Cortex of kidney (tissue), 1 donor: ENCODE measurements around the gene RAD51B.

ENCODE experiments used
- DNase-seq: peaks from one replicate; lab custom pipeline; 2025; lab: John Stamatoyannopoulos, UW

The RAD51B gene

DNA sequence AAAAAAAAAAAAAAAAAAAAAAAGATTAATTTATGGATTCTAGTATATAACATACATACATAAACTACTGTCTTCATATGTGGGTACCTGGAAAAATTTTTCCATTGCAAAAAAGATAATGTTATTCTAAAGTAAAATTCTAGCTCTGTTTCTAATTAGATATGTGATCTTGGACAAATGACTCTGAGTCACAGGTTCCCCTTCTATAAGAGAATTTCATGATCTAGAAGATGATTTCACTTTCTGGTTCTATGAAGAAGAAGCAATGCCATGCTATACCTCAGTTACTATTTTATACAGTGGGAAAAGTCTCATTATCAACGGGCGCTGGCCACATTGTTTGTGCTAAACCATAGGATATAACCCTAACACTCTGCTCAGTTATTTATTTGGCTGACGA, 622.0 kb downstream of the RAD51B start:
- no peak for DNase-seq

DNA sequence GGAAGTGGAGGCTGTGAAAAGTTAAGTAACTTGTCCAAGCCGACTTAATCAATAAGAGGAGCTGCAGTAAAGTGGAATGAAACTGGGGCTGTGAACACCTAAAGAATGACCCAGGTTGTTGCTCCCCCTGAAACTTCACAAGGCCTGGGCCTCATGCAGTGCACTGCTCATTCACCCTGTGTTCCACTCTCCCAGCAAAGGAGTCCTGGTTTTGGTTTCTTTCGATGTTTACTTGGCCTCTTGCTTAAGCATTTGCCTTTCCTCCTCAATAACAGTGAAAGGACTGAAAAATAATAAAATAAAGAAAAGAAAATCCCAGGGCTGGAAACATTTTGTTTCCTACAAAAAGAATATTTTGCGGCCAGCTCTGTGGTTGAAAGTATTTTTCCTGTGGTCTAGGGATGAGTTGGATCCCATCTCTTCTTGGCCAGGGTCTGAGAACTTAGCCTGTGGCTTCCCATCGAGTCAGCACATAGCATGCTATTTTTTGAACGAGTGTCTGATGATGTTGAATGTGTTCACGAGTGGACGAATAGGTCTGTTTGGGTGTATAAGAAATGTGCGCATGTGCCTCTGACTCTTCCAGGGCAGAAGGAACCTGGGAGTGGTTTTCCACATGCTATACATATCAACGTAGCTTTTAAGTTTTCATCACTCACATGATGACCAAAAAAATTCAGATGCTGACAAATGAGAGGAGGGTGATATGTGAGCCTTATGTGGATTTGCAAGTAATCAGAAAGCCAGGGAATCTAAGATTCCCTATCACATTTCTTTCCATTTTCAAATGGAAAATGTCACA, 623.5 kb downstream of the RAD51B start:
- DNase-seq: no peak

DNA sequence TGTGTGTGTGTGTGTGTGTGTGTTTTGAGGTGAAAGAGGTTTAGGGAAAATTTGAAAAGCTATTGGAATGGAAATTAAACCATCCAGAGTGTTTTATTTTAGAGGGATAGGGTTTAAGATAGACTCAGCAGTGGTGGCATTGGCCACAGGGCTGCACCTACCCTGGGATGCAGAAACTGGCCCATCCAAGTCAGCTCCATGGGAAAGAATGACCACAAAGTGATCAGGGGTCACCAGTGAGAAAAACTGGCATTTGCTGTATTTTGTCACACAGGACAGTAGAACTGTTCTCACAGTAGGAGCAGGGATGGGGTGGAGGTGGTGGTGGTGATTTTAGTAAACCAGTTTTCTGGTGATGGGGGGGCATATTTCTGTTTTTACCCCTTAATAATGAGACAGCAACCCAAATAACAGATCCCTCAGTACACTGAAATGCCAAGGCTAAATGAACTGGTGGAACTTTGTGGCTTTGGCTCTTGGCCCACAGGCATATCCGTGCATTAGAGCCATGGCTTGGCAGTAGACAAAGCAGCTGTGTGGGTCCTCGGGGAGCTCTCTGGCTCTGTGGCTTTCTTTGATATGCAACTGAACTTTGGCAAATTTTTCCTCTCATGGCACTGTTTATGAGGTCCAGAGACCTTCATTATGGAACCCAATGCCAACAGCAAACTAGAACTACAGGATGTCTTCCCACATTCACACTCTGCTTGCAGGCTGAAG, 625.0 kb downstream of the RAD51B start:
- no peak for DNase-seq

DNA sequence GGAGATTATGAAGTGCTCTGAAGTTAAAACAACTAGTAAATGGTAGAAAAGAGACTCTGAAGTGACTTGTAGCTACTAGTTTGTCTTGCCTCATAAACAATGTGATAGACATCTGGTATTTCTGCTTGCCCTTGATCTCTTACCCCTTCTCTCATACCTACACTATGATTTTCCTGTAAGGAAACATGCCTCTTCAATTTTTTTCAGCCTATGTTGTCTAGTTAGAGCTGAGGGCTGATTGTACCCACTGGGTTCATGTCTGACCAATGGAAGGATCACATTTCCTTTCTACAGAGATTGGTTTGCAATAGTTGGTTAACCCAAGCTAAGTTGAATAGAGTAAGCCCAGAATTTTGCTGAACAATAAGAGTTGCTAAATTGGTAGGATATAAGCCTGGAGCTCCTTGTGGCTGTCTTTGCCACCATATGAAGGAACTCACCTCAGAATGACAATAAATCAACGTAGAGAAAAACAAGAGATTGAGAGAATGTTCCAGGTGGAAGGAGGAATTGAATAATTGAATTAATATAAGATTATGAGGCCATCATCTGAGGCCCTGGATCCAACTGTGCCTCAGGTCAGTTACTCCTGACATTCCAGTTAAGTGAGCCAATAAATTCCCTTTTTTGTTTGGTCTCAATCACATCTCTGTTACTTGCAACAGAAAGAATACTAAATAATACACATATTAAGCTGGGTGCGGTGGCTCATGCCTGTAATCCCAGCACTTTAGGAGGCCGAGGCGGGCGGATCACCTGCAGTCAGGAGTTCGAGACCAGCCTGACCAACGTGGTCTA, 626.9 kb downstream of the RAD51B start:
- DNase-seq: no peak

DNA sequence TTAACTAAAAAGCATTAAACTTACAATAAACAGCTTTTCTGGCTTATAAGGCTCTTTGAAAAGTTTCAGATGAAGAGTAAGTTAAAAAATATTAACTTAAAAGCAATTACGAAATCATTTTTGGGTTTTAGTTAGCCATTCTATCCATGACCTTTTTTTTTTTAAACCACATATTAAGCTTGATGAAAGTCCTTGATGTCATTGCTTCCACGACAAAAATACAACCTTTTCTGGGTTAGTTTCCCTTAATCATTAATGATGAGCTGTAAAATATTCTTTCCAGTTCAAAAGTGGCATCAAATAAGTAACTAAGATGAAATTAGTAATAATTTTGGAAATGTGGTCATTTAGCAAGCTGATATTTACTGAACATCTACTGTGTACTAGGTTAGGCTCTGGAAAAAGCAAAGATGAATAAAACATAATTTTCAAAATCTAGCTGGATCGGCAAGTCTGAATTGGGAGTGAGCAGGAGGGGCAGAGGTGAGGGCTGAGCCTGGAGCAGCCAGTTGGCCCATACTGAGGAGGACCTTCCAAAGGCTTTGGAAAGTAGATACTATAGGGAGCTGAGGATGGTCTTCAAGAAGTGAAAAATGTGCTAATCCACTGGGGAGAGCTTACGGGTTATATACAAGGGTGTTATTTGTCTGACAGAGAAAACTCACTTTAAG, 628.1 kb downstream of the RAD51B start:
- no peak for DNase-seq

DNA sequence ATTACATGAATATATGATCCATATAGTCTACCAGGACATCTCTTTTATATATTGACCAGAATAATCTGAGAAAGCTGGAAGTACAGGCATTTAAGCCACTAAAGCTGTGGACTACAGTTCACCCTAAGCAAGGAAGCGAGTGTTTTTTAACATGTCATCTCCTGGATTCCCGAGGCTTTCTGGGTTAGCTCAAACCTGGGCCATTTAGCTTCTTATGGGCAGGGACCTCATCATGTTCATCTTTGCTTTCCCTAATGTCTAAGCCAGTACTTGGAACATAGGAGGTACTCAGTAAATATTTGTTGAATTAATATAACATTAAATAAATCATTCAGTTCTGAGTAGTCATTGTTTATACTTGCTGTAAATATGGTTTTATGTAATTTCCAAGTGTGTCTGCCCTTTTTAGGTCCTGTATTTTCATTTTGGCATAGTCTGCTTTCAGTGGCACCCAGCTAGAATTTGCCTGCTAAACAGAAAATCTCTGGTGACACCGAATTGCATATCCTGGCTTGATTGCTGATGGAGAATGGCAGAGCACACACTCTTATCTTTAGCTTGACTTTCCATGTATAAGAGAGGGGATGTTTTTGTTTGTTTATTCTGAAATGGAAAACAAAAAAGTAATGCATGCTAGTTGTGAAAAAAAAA, 628.8 kb downstream of the RAD51B start:
- DNase-seq: no peak

DNA sequence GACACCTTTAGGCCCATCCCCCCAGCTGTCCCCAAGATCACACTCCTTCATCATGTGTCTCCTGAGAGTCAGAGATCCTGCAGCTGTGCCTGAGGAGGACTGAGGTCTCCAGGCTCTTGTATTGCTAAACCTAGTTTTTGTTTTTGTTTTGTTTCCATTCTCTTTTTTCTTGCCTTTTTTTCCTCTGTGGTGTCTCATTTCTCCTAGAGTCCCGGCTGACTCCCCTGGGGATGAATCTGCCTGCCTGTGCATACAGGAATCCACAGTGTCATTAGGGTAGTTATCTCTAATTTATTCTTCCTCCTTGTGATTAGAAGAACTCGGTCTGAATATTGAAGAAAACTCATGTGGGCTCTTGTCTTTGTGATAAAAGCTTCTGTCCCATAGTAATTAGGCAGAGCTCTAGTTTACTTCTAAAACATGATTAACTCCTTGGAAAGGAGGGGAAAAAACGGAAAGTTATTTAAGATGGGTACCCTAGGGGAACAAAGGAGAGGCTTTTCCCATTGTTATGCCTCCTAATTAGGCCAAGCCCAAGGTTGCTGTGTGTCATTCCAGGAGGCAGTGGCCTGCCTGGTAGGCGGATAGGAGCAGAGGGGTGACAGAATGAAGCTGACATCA, 630.1 kb downstream of the RAD51B start:
- no peak for DNase-seq

DNA sequence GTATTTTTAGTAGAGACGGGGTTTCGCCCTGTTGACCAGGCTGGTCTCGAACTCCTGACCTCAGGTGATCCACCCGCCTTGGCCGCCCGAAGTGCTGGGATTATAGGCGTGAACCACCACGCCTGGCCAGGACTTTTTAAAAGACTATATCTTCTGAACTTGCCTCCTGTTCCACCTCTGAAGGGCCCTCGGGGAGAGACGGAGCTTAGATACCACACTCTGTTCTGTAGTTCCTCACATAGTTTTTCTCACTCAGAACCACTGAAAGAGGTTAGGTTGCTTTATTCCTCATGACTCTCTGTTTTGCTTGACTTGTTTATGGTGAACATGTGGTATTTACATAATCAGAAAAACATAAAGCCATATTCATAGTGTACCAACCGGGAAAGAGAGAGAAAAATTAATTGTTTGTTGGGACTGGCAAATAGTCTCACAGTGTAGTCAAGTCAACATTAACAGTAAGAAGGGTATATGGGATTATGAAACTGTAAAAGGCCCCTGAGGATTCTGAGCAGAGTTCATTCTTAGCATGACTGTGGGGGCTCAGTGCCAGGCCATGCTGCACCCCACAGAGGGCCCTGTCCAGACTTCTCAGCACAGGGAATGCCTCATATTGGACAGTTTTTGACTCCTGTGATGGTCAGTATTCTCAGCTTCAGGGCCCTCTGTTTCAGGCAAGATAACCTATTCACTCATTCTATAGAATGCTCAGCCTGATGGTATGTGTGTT, 631.0 kb downstream of the RAD51B start:
- no peak for DNase-seq

DNA sequence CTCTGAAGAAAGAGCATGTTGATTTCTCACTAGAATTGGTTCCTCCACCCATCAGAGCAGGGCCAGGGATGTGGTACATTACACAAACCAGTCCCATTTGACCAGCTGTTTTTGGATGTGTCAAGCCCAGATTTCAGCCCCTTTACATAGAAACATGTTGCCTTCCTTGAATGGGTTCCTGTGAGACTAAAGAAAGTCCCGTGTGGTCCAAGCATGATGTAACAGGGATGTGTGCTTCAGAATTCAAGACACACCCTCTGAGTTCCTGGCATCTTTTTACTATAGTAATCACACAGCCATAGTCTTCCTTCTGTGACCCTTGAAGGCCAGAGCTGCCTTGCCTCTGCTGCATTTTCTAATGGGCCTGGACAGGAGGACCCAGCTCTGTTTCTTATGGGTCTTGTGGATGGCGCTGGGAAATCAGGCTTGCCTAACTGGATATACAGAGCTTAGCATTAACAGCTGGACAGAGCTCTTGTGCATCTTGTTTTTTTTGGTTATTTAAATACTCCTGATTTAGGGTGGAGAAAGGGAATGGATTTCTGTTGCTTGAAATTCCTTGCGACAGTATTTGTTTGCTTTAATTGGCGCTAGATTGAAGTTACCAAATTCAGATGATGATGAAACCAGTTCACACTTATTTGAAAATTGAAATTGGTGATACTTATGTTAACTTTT, 632.3 kb downstream of the RAD51B start:
- DNase-seq: no peak

DNA sequence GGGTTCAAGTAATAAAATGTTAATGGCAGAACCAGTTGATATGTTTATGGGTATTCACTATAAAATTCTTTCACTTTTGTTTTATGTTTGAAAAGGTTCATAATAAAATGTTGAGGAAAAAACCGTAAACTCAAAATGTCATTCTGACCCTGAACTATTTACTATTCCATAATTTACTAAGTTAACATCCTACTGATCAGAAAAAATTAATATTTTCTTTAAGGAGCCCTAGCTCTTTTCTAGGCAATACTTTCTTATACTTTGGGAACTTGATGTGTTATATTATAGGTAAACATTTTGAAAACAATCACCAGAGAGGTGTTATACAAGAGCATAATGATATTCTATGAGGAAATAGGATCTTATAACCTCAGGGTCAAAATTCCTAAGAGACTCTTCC, 638.7 kb downstream of the RAD51B start:
- DNase-seq: no peak

DNA sequence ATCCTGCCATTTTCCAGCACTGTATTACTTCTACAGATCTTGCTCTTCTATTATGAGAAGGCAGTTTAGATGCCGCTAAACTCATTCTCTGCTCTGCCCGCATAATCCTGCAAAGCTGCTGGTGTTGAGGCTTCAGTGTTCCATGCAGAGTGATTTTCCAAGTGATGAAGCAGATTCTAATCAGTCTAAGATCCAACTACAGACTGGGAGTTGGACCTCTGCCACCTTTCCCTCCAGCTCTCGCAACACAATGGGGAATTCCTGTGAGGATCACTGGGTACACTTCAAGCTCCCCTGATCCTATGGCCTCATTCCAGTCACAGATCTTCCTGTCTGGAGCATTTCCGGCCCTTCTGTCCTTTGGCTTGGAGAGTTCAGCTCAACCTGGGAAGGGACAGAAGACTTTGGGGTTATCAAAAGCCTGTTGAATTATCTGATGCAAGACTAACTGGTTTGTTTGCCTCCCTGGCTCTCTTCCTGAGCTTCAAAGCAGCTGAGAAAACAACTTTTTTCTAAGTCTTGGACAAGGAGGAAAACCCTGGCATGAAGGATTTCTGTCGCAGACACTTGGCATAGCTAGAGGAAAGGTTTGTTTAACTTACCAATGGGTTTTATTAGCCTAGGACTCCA, 639.4 kb downstream of the RAD51B start:
- DNase-seq: no peak

DNA sequence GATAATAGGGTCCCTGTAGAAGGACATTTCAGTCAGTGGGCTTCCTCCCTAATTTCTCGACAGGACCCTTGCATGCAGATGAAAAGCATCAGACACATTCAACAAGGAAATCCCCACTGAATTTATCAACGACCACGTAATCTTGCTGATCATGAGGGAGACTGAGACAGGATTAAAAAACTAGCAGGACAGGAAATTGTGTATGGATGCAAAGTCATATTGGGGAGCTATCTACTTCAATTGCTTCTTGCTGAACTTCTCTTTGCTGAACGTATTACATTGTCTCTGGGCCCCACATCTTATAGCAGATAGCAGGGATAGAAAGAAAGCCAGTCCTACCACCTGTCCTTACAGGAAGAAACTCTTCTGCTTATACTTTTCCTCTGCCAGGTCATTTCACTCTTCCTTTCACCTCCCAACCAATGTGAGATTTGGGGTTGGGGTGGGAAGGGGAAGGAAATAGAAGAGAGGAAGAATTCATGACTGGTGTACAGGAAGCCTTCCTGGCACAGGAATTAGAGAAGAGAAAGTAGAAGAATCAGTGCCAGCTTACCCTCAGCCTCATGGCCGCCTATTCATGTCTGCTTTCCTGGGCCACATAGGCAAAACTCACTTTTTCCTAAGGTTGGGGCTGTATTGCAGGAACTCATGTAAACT, 640.0 kb downstream of the RAD51B start:
- no peak for DNase-seq

DNA sequence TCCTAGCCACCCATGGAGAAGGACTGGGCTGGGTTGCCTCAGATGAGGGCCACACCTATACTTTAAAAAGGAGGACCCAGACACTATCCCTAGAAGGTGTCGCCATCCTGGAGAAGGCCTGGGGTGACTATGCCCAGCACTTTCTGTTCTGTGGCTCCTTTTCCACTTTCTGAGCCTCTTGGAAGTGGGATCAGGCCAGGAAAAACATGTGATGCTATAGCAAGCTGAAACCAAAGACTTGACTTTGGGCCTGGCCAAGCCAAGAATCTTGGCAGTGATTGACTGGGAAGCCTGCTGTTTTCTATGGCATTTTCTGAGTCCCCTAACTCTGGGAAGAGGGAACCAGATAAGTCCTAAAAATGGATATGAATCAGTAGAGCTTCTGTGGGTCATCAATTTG, 641.0 kb downstream of the RAD51B start:
- no peak for DNase-seq

DNA sequence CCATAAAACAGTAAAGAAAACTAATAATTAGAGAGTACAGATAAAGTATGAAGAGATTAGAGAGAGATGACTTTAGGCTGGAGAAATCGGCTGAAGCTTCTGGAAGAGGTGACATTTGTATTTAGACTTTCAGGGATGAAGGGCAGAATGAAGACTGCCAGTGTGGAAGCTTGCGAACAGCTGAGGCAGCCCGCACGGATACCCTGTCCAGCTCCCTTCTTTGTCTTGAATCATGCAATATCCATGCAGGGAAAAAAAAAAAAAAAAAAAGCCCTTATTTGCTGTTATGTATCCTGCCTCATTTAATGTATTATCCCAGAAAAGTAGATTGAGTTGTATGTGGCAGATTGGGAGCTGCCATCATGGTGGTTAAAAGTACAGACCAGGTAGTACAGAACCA, 641.5 kb downstream of the RAD51B start:
- DNase-seq: no peak

DNA sequence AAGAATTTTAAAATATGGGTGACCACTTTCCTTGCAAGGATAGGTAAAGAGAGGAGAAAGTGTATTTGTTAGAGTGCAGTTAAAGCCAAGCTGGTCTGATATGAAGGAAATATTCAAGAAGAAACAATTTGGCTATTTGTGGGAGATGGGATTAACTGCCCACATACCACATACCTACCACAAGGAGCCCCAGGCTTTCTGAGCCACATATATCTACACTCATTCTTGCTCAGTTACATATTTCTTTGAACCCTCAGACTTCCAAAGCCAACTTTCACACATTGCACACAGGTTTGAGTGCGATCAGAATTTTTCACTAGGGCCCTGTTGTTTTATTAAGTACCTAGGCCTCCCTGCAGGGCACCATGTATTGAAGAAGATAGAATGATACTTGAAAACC, 643.1 kb downstream of the RAD51B start:
- DNase-seq: no peak

DNA sequence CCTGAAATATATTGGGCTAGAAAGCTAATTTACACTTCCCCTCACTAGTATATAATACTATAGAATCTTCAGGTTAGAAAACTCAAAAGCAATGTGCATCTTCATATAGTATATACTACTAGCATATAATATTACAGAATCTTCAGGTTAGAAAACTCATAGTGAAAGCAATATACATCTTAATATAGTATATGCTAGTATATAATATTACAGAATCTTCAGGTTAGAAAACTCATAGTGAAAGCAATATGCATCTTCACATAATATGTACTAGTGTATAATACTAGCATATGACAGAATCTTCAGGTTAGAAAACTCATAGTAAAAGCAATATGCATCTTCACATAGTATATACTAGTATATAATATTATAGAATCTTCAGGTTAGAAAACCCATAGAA, 643.7 kb downstream of the RAD51B start:
- DNase-seq: no peak

DNA sequence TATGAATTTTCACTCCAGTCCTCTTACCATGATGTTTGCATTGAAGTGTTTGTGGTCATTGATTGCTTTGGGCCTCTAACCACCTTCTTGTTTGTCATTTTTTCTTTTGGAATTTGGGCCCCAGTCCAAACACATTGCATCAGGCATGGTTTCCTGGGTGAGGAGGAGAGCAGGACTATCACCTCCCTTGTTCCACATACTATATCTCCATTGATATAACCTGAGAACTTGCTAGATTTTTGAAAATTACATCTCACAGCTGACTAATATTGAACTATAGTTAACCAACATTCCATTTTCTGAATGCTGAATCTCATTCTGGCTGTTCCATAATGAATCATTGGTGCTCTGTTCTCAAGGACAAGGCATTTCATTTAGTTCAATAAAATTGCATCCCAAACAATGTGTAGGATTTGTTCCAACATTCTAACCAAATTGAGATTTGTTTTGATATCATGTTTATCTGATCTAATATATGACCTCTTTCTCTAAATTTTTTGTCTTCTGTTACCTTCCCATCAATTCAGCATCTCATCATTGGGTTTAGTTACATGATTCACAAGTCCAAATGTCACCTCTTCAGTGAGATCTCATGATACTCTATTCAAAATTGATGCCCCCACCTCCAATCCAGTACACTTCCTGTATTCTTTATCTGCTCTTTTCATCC, 644.3 kb downstream of the RAD51B start:
- no peak for DNase-seq

DNA sequence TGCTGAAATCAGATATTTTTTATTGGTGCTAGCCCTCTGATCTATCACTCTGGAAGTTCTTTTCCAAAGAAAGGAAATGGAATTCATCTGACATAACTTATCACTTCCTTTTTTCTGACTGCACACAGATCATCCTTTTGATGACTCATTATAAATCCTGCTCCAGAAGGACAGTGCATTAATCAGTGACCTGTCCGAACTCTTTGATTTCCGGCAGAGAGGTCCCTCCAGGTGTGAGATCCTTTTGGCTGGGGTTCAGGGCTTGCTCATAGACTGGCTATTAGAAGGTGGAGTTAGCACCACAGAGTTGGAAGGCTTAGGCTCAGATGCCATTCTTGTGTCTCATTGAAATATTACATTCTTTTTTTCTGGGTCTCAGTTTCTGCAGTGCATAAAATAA, 645.1 kb downstream of the RAD51B start:
- DNase-seq: no peak
